Activated CD8-positive, alpha-beta memory T cell treated with anti-CD3 and anti-CD28 coated beads for 36 hours (primary cell): ENCODE measurements around the gene PALLD. TPM values are rescaled to one million over a fixed set of nuclear protein-coding genes. Genes with fewer than 3 reads are reported as not detected.

ENCODE experiments used
- CTCF ChIA-PET: fragments of 350-600 bp; sonication (Branson Sonifier 250); formaldehyde crosslinking; loops from one replicate; lab custom pipeline; 2021; ENCODE audit warnings: antibody characterized with exemption; lab: Charles Lee
- POLR2A ChIA-PET: fragments of 350-600 bp; sonication (Branson Sonifier 250); formaldehyde crosslinking; loops from one replicate; lab custom pipeline; 2021; ENCODE audit warnings: antibody characterized with exemption; lab: Charles Lee
- total RNA-seq, 2 experiments: library from RNA; stranded (reverse); gene quantifications; one replicate each; pipeline ENCODE4 v1.2.3, GENCODE V29; 2021

PALLD gene
- total RNA-seq, 2 experiments from 2014 or later = 0.69 to 0.84 TPM

- CTCF ChIA-PET = no interaction called here
- POLR2A ChIA-PET = no interaction called here
Measured at GRCh38 chr4:168632301-168632725, 135.5 kb downstream of the PALLD start.

DNA sequence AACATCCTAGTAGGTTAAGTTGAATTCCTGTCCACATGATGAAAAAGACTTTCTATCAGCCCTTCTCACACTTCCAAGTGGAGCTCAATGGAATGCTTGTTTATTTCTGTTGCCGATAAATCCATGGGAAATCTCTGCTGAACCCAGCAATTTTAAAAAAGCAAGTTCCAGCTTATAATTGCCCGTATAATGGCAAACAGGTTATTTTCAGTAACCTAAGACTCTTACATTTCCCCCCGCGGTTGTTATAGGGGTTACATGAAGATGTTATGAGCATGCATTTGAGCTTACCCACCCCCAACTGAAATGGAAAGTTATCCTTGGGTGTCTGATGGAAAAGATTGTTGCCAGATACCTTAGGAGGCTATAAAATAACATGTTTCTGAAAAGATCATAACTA, 136.2 kb downstream of the PALLD start:
- ChIA-PET POLR2A (interaction anchor here (0.7 kb wide), 1 partner anchor 168 kb away, joined by 3 read pairs; no protein-coding TSS in a partner anchor), CTCF (interaction anchor here (1.1 kb wide), 1 partner anchor 15 kb away, joined by 4 read pairs; no protein-coding TSS in a partner anchor)

GRCh38 chr4:168633496-168633895, 136.6 kb downstream of the PALLD start:
- ChIA-PET POLR2A (interaction anchor here (0.7 kb wide), 1 partner anchor 167 kb away, joined by 3 read pairs; no protein-coding TSS in a partner anchor), CTCF (interaction anchor here (1.1 kb wide), 1 partner anchor 16 kb away, joined by 4 read pairs; no protein-coding TSS in a partner anchor)

GRCh38 chr4:168634276-168634802, 137.5 kb downstream of the PALLD start:
- ChIA-PET POLR2A (no interaction called here), CTCF (interaction anchor here (0.9 kb wide), 1 partner anchor 248 kb away, joined by 3 read pairs; no protein-coding TSS in a partner anchor)

DNA sequence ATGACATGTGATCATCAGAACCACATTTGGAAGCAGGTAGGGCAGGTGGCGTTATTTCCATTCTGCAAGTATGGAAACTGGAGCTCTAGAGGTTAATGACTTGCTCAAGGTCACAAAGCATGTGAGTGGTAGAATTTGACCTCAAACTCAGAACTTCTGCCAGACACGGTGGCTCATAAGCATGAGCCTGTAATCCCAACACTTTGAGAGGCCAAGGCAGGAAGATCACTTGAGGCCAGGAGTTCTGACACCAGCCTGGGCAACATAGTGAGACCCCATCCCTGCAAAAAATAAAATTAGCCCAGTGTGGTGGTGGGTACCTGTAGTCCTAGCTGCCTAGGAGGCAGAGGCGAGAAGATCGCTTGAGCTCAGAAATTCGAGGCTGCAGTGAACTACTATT, 139.2 kb downstream of the PALLD start:
- CTCF ChIA-PET = no interaction called here
- POLR2A ChIA-PET = no interaction called here

DNA sequence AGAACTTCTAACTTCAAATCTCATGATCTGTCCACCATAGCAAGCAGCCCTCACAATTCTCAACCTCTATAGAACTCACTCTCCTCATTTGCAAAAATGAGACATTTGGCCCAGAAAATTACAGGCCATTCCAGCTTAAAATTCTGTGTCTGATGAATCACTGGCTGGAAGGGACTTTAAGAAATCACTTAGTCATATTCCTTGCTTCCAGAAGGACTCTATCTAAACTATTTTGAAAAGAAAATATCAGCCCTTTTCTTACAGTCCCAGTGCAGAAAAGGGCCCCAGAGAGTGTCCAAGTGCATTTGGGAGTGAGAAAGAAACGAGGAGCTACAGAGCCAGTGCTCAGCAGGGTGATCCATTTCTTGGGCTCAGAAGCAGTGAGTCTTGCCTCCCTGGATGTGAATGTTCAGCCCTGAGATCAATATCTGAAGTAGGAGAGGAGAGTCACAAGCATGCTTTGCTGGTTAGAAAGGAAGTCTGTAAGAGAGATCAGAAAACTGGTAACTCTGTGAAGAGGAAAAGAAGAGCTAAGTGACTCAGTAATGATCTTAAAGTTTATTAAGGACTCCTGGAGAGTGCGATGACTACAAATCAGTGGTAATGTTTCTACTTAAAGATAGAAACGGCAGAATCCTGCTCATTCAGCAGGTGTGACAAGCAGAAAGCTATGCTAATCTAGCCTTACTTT, 139.8 kb downstream of the PALLD start:
- ChIA-PET POLR2A (no interaction called here), CTCF (no interaction called here)

- ChIA-PET CTCF (no interaction called here), POLR2A (interaction anchor here (0.6 kb wide), 1 partner anchor 1659 kb away, joined by 3 read pairs; no protein-coding TSS in a partner anchor)
Measured at GRCh38 chr4:168637872-168638756, 141.3 kb downstream of the PALLD start.

- POLR2A ChIA-PET = no interaction called here
- CTCF ChIA-PET = no interaction called here
Measured at GRCh38 chr4:168639914-168640313, 143.1 kb downstream of the PALLD start.

- CTCF ChIA-PET = no interaction called here
- POLR2A ChIA-PET = no interaction called here
Measured at GRCh38 chr4:168641811-168642140, 144.9 kb downstream of the PALLD start.

- ChIA-PET CTCF (no interaction called here), POLR2A (no interaction called here)
Measured at GRCh38 chr4:168642591-168642990, 145.7 kb downstream of the PALLD start.

- CTCF ChIA-PET = no interaction called here
- POLR2A ChIA-PET = no interaction called here
Measured at GRCh38 chr4:168643111-168643795, 146.4 kb downstream of the PALLD start.

- ChIA-PET CTCF (no interaction called here), POLR2A (no interaction called here)
Measured at GRCh38 chr4:168643796-168644159, 146.9 kb downstream of the PALLD start.

DNA sequence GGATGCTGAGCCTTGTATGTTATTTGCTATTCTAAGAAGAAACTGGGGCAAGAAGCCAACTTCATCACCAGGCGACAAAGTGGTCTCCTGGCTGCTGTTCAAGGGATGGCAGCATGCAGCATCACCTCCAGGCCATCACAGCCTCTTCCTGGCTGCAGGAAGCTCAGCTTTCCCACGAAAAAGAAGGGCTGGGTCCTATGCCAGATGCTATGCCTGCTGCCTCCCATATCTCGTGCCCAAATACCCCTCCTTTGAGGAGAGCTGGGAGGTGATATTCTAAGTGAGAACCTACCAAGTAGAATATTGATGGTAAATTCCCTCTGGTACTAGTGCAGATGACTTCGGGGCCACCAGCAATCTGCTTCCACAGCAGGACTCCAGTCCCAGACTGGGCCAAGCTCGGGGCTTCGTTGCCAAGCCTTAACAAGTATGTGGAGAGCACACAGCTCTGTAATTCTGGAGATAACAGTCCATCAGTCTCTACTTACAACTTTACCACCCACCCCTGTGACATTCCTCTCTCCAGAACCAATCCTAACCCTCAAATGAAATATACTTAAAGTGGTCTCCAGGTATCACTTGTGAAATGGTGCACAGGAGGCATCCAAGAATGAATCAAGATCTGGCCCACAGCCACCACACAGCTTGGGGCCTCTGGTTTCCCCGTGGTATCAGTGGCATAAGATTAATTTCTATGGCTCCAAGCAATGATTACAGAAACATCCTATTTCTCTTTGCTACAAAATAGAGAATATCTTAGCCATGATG, 149.3 kb downstream of the PALLD start:
- CTCF ChIA-PET = no interaction called here
- POLR2A ChIA-PET = no interaction called here

- POLR2A ChIA-PET = interaction anchor here (0.7 kb wide), 1 partner anchor 8 kb away, joined by 3 read pairs; no protein-coding TSS in a partner anchor
- CTCF ChIA-PET = no interaction called here
Measured at GRCh38 chr4:168647646-168648375, 151.0 kb downstream of the PALLD start.

DNA sequence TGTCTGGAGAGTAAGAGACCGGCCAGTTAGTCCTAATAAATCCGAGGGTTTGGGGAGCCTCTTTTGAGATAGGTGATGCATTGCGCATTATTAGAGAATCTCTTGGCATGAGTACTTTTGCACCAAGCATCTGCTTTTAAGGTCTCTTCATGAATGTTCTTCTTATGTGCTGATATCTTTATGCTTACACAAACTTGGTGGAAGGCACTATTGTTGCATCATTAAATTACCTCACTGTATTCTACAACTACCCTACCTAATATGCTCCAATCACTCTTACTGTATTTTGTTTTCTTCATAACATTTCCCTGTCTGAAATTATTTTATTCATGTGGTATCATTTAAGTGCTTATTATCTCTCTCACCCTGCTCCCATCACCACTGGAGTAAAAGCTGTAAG, 151.6 kb downstream of the PALLD start:
- POLR2A ChIA-PET = interaction anchor here (0.7 kb wide), 1 partner anchor 9 kb away, joined by 3 read pairs; no protein-coding TSS in a partner anchor
- CTCF ChIA-PET = no interaction called here

- CTCF ChIA-PET = no interaction called here
- POLR2A ChIA-PET = no interaction called here
Measured at GRCh38 chr4:168648929-168649328, 152.1 kb downstream of the PALLD start.

GRCh38 chr4:168651374-168651773, 154.5 kb downstream of the PALLD start:
- ChIA-PET POLR2A (no interaction called here), CTCF (no interaction called here)

- ChIA-PET POLR2A (no interaction called here), CTCF (no interaction called here)
Measured at GRCh38 chr4:168651864-168652263, 155.0 kb downstream of the PALLD start.
